Measurements from ENCODE around the gene PKD2.

The PKD2 gene

DNA sequence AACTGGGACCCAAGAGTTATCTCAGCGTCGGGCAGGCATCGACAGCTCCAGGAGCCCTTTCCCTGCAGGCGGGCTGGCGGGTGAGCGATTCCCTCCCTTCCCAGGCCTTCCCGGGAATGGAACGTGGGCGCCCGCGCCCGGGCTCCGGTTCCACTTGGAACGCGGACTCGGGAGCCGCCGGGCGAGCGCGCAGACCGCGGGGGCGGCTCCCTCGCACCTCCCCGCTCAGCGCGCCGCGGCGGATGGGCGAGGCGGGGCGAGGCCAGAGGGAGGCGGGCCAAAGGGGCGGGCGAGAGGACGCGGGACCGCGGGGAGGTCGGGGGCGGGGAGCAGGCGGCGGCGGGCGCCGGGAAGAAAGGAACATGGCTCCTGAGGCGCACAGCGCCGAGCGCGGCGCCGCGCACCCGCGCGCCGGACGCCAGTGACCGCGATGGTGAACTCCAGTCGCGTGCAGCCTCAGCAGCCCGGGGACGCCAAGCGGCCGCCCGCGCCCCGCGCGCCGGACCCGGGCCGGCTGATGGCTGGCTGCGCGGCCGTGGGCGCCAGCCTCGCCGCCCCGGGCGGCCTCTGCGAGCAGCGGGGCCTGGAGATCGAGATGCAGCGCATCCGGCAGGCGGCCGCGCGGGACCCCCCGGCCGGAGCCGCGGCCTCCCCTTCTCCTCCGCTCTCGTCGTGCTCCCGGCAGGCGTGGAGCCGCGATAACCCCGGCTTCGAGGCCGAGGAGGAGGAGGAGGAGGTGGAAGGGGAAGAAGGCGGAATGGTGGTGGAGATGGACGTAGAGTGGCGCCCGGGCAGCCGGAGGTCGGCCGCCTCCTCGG, at the start of gene PKD2:
Gene PKD2 (plus strand): TSS at position 332 of the 818 bp plus-strand sequence. CDS start 99 bp downstream, at position 431.
- DNase-seq, result peak; percentile 35

DNA sequence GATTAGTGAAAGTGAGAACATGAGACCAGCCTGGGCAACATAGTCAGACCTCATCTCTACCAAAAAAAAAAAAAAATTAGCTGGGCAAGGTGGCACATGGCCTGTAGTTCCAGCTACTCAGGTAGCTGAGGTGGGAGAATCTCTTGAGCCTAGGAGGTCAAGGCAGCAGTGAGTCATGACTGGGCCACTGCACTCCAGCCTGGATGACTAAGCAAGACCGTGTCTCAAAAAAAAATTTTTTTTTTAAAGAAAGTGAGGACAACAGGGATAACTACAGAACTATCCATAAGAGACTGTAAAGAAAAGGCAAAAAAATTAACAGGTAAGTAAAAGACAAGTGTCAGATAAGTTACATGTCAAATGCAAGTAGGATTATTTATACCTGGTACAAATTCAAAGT, 45.4 kb upstream of the PKD2 start:
- no peak for DNase-seq

DNA sequence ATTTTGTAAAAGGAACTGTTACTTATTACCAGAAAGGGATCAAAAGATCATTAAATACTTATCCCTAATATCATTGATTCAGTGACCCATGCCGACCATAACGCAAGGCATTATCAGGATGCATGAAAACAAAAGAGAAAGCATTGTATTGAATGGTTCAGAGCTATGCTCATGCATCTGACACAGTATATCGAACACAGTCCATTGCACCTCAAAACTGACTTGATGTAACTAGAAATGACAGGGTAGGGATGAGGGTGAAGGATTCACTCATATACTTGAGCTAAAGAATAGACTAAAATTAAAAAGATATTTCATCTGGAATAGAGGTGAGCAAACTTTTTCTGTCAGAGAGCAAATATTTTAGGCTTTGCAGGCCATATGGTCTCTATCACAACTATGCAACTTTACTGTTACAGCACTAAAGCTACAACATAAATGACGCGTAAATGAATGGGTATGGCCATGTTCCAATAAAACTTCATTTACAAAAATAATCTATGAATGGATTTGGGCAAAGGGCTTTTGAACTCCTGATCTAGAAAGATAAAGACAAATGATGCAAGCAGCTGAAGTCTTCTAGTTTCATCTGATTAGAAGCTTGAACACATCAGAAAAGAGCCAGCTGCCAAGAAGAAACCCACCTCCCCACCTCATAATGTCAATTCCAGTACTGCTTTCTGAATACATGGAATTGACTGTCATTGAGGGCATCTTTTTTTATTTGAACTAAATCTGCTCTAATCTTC, 44.9 kb upstream of the PKD2 start:
- no peak for DNase-seq

DNA sequence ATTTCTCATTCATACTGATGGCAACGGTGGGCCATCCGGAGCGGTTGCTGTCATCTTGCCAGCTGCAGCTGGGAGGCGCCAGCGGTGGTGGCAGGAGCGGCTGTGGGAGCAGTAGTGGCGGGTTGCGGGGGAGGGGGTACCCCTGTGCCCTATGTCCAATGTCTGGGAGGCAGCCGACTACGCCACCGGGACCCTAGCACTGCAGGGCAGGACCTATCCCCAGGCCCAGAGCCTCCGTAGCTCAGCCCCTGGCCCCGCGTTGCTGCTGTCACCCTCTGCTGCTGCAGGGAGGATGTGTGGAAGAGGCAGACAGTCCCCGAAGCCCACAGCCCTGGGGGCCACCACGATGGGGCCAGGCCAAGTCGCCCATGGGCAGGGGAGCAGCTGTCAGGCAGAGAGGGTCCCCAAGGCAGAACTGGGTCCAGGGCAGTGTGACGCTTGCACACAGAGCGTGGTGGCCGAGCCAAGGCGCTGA, 41.9 kb upstream of the PKD2 start:
- no peak for DNase-seq

DNA sequence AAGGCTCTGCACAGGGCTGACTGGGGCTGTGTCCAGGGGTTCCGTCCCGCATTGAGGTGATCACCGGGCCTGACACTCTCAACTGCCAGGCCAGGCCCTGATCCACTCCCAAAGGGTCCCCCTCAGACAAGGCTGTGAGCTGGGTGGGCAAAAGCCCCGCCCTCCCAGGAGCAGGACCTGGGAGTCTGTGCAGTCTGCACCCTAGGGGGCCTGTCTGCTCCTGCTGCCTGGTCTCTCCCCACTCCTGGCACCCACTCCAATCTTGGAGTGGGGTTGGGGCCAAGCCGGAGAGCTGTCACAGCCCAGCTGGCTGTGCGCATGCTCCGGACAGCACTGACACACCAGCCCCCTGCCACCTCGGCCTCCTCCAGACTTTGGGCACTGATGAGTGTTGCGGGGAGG, 41.3 kb upstream of the PKD2 start:
- DNase-seq, result no peak

DNA sequence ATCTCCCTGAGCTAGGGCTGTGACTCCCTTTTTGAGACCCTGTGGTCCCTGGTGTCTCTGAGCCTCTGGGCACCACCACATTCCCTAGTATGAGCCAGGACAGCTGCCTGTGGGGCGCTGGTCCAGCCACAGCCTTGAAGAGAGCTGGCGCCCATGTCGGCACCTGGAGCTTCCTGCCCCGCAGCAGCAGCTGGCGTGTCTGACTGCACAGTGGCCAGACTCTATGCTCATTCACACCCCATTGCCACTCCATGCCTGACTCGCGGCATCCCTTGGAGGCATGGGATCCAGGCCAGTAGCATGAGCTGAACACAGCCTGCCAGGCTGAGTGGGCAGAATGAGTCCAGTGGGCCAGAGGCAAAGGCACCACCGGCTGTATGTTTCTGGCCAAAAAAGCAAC, 40.2 kb upstream of the PKD2 start:
- DNase-seq, result no peak

DNA sequence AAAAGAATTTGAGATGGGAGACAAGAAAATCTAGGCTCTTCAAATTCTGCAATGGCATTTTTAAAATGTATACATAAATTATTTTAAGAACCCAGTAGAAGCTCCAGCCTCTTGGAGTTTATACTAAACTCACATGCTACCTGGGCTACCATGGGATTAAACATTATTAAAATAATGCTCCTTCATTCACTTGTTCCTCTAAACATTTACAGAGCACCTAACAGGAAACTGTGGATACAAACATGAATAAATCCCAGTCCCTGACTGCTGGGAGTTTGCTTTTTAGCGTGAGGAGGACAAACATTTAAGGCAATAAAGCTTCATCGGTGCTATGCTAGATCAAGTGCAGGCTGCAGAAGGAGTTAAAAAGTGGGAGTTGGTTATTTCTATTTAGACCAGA, 37.3 kb upstream of the PKD2 start:
- DNase-seq, result no peak

DNA sequence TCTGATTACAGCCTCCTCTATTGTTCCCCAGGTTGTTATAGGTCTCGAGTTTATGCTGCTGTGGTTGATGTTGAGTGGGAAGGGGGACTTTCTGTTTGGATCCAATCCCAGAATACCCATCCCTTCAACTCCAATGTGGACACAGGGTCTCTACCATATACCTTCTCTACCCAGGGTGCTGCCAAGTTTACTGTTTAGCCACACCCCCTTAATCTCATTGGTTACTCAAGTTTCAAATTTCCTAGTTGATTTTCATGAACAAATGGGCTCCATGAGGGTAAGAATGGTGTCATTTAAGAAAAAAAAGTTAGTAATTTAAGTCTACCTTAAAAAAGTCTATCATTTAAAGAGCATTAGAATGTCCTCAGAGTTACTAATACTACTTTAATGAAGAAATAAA, 35.6 kb upstream of the PKD2 start:
- DNase-seq, result no peak

DNA sequence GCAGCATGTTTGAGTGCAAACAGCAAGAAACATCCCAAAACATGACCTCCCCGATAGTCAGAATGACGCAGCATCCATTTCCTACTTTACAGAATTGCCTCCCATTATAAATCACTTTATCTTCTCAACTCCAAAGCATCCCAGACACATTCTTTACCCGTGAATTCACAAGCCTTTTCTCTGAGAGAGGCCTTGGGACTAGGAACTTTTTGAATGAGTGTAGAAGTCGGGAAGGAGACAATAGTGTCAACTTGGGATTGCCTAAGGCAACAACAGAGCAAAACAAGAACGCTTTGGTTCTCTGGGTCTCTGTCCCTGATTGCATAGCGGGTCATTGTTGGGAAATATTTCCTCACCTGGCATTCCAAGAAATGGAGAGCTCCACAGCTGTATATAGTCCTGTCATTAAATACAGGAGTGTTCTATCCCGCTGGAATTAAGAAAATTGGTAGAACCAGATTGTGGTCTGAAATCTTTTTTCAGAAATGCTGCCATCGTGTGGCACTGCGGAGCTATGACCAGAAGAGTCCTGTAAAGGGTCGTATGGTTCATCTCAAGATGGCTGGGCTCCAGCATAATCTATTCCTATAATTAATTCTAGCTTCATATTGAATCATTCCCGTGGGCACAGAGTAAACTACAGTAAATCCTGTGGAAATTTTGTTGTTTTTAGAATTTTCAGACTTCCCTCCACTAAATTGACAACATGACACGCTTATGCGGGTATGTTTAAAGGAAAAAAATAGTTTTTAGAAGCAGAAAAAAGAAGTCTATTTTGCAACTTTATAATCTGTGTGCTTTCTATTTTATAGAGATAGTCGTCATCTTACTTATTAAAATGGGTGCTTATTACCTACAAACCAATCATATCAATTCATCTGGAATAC, 33.9 kb upstream of the PKD2 start:
- DNase-seq, result peak; percentile 2

DNA sequence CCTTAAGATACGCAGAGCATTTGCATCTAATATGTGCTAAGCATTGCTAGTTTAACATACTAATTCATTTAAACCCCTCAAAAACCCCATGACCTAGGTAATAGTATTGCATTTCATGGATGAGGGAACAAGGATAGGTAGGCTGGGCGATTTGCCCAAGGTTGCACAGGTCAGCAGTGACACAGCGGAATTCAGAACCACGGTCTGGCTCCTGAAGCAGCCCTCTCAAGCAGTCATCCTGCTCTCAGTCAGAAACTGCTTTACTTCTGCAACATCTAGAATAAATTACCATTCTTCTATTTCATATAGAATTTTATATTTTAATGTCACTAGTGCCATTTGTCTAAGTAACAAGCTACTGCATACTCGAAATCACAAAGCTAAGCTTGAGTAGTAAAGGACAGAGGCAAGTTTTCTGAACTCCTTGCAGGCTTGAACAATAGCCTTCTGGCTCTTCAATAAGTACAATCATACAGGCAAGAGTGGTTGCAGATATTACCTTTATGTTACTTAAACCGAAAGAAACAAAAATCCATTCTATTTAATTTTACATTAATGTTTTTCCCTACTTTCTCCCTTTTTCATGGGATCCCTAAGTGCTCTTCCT, 32.5 kb upstream of the PKD2 start:
- DNase-seq, result peak; percentile 5

DNA sequence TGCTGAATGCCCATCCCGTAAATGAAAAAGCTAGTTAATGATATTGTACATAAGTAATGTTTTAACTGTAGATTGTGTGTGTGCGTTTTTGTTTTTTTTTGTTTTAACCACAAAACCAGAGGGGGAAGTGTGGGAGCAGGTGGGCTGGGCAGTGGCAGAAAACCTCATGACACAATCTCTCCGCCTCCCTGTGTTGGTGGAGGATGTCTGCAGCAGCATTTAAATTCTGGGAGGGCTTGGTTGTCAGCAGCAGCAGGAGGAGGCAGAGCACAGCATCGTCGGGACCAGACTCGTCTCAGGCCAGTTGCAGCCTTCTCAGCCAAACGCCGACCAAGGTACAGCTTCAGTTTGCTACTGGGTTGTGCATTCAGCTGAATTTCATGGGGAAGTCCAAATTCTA, 32.0 kb upstream of the PKD2 start, which contains the start of gene SPP1:
Gene SPP1 (plus strand): TSS at position 249 of the 400 bp plus-strand sequence. CDS start 1,182 bp downstream, outside the sequence.
- no peak for DNase-seq

DNA sequence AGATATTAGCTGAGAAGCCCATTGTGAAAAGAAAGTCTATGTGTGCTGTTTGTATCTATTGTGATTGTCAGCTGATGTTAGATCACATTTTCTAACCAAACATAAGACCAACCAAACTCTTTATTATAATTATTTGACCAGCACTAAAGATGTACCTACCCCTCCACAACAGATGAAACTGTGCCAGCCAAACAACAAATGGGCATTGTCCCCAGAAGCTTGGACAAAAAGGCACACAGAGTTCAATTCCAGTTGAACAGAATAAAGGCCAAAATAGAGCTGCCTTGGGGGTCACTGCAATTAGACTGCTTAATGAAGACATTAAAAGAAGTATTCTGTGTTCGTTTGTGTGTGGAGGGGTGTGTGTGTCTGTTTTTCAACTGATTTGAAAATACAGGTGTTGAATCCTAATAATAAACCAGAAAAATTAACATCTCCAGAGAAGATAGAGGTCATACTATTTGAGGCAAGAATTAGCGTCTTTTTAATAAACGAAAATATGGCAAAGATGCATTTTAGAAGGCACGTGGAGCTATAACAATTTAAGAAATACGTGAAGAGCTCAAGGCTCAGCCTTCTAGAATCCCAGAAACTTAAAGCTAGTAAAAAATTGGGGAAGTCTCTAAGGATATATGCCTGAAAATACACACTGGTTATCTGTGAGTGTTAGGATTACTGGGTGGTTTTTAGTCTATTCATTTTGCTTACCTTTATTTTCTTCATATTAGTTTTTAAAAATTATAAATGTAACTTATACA, 29.7 kb upstream of the PKD2 start:
- no peak for DNase-seq

DNA sequence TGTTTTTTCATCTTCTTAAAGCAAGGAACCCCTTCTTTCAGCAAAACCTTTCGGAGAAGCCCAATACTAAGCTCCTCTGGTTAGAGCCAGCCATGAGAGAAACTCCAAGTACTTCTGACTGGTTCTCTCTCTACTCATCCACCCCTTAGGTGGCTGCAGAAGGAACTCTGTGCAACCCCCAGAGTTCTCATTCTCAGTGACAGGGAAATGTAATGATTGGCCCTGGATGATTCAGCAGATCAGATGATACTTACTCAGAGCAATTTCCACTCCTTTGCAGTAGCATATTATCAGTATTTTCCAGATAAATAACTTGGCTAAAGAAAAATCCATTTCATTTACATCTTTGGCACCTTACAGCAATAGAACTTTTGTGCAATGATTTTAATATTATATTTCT, 28.8 kb upstream of the PKD2 start:
- no peak for DNase-seq

DNA sequence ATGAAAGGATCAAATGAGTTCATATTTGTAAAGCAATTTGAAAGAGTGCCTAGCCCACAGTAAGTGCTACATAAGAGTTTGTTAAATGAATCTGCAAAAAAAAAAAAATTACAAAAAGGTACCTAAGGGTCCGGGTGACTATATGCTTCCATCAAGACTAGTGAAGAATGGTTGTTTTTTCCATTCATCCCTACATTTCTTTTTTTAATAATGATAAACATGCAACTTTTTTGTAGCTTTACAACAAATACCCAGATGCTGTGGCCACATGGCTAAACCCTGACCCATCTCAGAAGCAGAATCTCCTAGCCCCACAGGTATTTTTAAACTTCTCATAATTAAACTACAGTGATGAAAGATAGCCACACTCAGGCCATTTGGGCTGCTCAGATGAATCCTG, 27.6 kb upstream of the PKD2 start:
- DNase-seq, result no peak

DNA sequence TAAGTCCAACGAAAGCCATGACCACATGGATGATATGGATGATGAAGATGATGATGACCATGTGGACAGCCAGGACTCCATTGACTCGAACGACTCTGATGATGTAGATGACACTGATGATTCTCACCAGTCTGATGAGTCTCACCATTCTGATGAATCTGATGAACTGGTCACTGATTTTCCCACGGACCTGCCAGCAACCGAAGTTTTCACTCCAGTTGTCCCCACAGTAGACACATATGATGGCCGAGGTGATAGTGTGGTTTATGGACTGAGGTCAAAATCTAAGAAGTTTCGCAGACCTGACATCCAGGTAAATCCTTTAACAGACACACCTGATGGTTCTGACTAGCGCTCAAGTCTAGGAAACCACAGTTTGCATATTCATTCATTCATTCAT, 25.9 kb upstream of the PKD2 start:
- no peak for DNase-seq

DNA sequence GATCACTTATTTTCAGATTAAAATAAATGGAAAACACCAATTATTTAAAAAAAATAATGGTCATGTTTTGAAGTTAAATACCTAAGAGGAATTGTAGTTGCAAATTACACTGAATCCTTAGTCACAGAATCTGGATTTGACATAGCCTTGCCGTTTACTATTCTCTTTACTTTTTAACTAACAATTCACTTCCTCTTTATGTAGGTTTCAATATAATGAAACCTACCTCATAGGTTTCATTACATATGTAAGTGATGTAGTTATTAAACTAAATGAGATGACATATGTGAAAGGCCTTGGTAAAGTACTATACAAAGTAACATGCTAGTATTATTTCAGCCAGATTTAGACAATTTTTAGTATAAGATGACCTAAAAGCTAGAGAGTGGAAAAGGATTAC, 25.4 kb upstream of the PKD2 start:
- DNase-seq, result no peak

DNA sequence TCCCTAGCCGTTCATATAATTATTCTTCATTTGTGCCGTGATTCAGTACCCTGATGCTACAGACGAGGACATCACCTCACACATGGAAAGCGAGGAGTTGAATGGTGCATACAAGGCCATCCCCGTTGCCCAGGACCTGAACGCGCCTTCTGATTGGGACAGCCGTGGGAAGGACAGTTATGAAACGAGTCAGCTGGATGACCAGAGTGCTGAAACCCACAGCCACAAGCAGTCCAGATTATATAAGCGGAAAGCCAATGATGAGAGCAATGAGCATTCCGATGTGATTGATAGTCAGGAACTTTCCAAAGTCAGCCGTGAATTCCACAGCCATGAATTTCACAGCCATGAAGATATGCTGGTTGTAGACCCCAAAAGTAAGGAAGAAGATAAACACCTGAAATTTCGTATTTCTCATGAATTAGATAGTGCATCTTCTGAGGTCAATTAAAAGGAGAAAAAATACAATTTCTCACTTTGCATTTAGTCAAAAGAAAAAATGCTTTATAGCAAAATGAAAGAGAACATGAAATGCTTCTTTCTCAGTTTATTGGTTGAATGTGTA, 24.9 kb upstream of the PKD2 start:
- DNase-seq, result no peak

DNA sequence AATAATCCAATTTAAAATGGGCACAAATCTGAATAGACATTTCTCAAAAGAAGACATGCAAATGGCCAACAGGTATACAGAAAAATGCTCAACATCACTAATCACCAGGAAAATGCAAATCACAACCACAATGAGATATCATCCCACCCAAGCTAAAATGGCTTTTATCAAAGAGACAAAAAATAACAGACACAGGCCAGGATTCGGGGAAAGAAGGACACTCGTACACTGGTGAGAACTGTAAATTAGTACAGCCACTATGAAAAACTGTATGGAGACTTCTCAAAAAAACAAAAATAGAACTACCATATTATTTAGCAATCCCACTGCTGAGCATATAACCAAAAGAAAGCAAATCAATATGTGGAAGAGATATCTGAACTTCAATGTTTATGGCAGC, 23.4 kb upstream of the PKD2 start:
- DNase-seq, result no peak

DNA sequence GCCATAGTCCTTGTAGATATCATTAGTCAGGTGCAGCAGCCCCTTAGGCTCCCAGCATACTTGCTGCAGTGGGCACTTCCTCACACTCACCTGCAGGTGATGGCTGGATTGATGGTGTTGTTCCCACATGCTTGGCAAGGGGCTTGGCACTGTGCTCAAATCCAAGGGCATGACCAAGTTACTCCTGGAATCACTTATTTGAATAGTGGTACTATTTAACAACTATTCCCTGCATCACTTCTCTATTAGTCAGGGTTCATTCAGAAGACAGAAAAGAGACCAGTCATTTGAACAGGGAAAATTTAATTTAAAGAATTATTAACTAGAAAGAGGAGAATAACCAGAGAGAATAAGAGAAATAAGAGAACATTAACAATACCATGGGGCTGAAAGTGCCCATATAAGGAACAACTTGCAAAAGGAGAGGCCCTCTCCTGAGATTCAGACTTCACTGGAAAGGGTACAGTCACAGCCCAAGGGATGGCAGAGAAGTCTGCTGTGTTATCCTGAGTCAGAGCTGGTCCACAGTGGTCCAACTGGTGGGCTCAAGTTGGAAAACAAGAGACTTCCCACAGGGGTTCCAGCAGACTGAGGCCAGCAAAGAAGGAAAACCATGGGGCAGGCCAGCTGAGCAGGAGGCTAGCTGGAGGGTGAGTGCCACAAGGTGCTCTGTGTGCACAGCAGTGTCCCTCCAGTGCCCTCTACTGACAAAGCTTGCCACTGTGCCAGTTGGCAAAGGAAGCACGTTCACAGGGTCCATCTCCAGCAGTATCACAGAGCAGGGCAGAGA, 22.1 kb upstream of the PKD2 start:
- peak; percentile 63 for DNase-seq

DNA sequence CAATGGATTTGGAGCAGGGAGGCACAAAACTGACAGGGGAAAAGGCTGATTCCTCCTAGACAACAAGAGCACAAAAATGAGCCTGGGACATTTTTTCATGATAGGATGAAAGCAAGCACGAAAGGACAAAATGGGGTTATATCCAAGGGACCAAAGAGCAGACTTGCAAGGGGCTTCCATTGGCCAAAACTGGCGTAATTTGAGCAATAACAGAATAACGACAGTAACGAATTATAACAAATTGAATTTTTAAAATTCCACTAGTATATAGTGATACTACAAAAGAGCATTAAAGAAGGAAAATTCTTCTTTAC, 21.6 kb upstream of the PKD2 start:
- no peak for DNase-seq

DNA sequence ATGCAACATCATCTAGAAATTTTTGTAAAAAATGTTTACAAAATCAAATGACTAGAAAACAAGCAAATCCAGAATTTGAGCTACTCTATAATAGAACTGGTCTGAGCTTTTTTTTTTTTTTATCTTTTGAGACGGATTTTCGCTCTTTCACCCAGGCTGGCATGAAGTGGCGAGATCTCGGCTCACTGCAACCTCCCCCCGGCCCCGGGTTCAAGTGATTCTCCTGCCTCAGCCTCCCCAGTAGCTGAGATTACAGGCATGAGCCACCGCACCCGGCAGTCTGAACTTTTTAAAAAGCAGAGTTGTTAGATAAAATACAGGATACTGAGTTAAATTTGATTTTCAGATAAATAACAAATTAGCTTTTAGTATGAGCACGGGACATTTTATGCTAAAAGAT, 20.9 kb upstream of the PKD2 start:
- no peak for DNase-seq

All from DMS153 (cell line).